HCT116 (cell line): ENCODE results near the gene TACR2. TPM values are rescaled to one million over a fixed set of nuclear protein-coding genes. Genes with fewer than 3 reads are reported as not detected.

Experiments used
- ATAC-seq: fragments of 200-7000 bp; cut with Tn5 transposase; 2 replicates; pipeline ENCODE4 v1.9.1; 2020; ENCODE audit warnings: mild to moderate bottlenecking, moderate library complexity
- BruUV-seq: library from RNA; stranded (reverse); fragments of 400-500 nt; replicated peaks from 2 replicates; lab custom pipeline; 2021; lab: Mats Ljungman, UMichigan
- CTCF ChIA-PET: fragments of 300-600 bp; sonication (Branson Sonifier 250); formaldehyde crosslinking; loops from one replicate; lab custom pipeline; 2021; ENCODE audit warnings: antibody characterized with exemption; lab: Charles Lee
- POLR2A ChIA-PET: fragments of 300-600, 350-600 bp; sonication (Branson Sonifier 250); formaldehyde crosslinking; loops from one replicate; lab custom pipeline; 2021; ENCODE audit warnings: antibody characterized with exemption; lab: Charles Lee
- RAD21 ChIA-PET, 2 experiments: fragments of 300-600 bp; sonication (Branson Sonifier 250); formaldehyde crosslinking; loops; one replicate each; lab custom pipeline; 2023; ENCODE audit warnings: low total read pairs in 2 of 2; ENCODE audit not compliant: uncharacterized antibody in 2 of 2, unreplicated experiment in 2 of 2, low non-redundant PET in 1 of 2; lab: Charles Lee
- DNase-seq: peaks from one replicate; pipeline ENCODE4 v3.0.0-alpha.2; 2010; ENCODE audit warnings: low read depth, low spot score
- H2AFZ ChIP-seq: fragments of 200-600 bp; shearing (Covaris generic), sonication (generic); 2 replicates; pipeline ENCODE4 v1.6.1; 2017; ENCODE audit warnings: low read depth, mixed run types, mixed read lengths, antibody characterized with exemption, low read length; ENCODE audit not compliant: poor library complexity, severe bottlenecking
- H3K27ac ChIP-seq: 2 replicates; pipeline ENCODE4 v1.5.1; 2012; ENCODE audit warnings: low read depth, low read length
- H3K27me3 ChIP-seq: fragments of 200-600 bp; sonication (generic); 2 replicates; pipeline ENCODE4 v1.6.1; 2016; ENCODE audit warnings: mixed run types, low read length, mixed read lengths; ENCODE audit not compliant: insufficient read depth
- H3K36me3 ChIP-seq, 2 experiments: fragments of 200-500 bp in 1 of 2; fragments of 200-600 bp in 1 of 2; sonication (Bioruptor generic) in 1 of 2; sonication (generic) in 1 of 2; 2 replicates each; pipeline versions ENCODE4 v1.5.1 to v1.6.1; 2014 to 2016; ENCODE audit warnings: low read length in 2 of 2, inconsistent platforms in 1 of 2, mixed read lengths in 1 of 2, mixed run types in 1 of 2; ENCODE audit not compliant: insufficient read depth in 2 of 2, control insufficient read depth in 1 of 2
- H3K4me1 ChIP-seq, 2 experiments: fragments of 200-600 bp in 1 of 2; sonication (generic) in 1 of 2; 2 replicates each; pipeline versions ENCODE4 v1.5.1 to v1.6.1; 2012 to 2017; ENCODE audit warnings: low read length in 2 of 2, inconsistent platforms in 1 of 2, mild to moderate bottlenecking in 1 of 2, mixed read lengths in 1 of 2, mixed run types in 1 of 2, moderate library complexity in 1 of 2; ENCODE audit not compliant: insufficient read depth in 2 of 2, control insufficient read depth in 1 of 2
- H3K4me2 ChIP-seq: fragments of 200-600 bp; sonication (generic); 2 replicates; pipeline ENCODE4 v1.6.1; 2017; ENCODE audit warnings: mixed run types, low read length, mixed read lengths
- H3K4me3 ChIP-seq, 2 experiments: fragments of 200-600 bp in 1 of 2; sonication (generic) in 1 of 2; replicated peaks in 1 of 2; 2 replicates each; pipeline ENCODE4 v1.5.1; 2011 to 2016; ENCODE audit warnings: low read length in 2 of 2, control low read depth in 1 of 2, low read depth in 1 of 2, mild to moderate bottlenecking in 1 of 2, mixed read lengths in 1 of 2, mixed run types in 1 of 2
- H3K79me2 ChIP-seq: fragments of 200-600 bp; sonication (generic); 2 replicates; pipeline ENCODE4 v1.6.1; 2017; ENCODE audit warnings: mild to moderate bottlenecking, mixed run types, low read length, moderate library complexity, mixed read lengths; ENCODE audit not compliant: insufficient read depth
- H3K9ac ChIP-seq: fragments of 200-600 bp; sonication (generic); 2 replicates; pipeline ENCODE4 v1.6.1; 2016; ENCODE audit warnings: low read length, mixed read lengths
- H3K9me2 ChIP-seq: fragments of 200-600 bp; sonication (generic), shearing (Covaris generic); 2 replicates; pipeline ENCODE4 v1.6.1; 2017; ENCODE audit warnings: mixed run types, mild to moderate bottlenecking, moderate library complexity; ENCODE audit not compliant: insufficient read depth
- H3K9me3 ChIP-seq, 2 experiments: fragments of 200-500 bp in 1 of 2; fragments of 200-600 bp in 1 of 2; sonication (Bioruptor generic) in 1 of 2; sonication (generic) in 1 of 2; 2 replicates each; pipeline ENCODE4 v1.6.1; 2014 to 2017; ENCODE audit warnings: low read length in 2 of 2, mixed read lengths in 2 of 2, inconsistent platforms in 1 of 2, low read depth in 1 of 2, mild to moderate bottlenecking in 1 of 2, mixed run types in 1 of 2, moderate library complexity in 1 of 2; ENCODE audit not compliant: control insufficient read depth in 1 of 2, insufficient read depth in 1 of 2
- H4K20me1 ChIP-seq: fragments of 200-600 bp; sonication (generic), shearing (Covaris generic); 2 replicates; pipeline ENCODE4 v1.6.1; 2017; ENCODE audit warnings: mixed run types, mild to moderate bottlenecking, moderate library complexity; ENCODE audit not compliant: insufficient read depth
- CTCF ChIP-seq, 3 experiments: fragments of 200-600 bp in 1 of 3; sonication (generic) in 1 of 3; IDR thresholded peaks in 2 of 3; conservative IDR thresholded peaks in 1 of 3; 2 replicates each; pipeline ENCODE4 v1.5.1; 2012 to 2017; ENCODE audit warnings: low read depth in 2 of 3, low read length in 2 of 3, antibody characterized with exemption in 1 of 3, borderline replicate concordance in 1 of 3, control low read depth in 1 of 3, mild to moderate bottlenecking in 1 of 3, mixed read lengths in 1 of 3, mixed run types in 1 of 3, moderate library complexity in 1 of 3; ENCODE audit not compliant: insufficient read depth in 1 of 3
- EZH2 ChIP-seq: fragments of 200-600 bp; sonication (generic); IDR thresholded peaks from 2 replicates; pipeline ENCODE4 v1.6.1; 2017; ENCODE audit warnings: antibody characterized with exemption, mixed run types
- EZH2phosphoT487 ChIP-seq: fragments of 200-600 bp; IDR thresholded peaks from 2 replicates; pipeline ENCODE4 v1.6.1; 2018; ENCODE audit warnings: antibody characterized with exemption, borderline replicate concordance
- JUND ChIP-seq: IDR thresholded peaks from 2 replicates; pipeline ENCODE4 v1.6.1; 2012
- POLR2AphosphoS5 ChIP-seq: IDR thresholded peaks from 2 replicates; pipeline ENCODE4 v1.6.1; 2011; ENCODE audit warnings: mild to moderate bottlenecking, low read depth, low read length, moderate library complexity
- SIN3A ChIP-seq: IDR thresholded peaks from 2 replicates; pipeline ENCODE4 v1.6.1; 2012; ENCODE audit warnings: low read depth
- TCF7L2 ChIP-seq: IDR thresholded peaks from 2 replicates; pipeline ENCODE4 v1.7.0; 2011; ENCODE audit warnings: borderline replicate concordance, inconsistent platforms; ENCODE audit not compliant: insufficient read depth, insufficient read length; ENCODE audit errors: extremely low read depth
- ZNF274 ChIP-seq: fragments of 200-500 bp; sonication (Bioruptor generic); IDR thresholded peaks from 2 replicates; pipeline ENCODE4 v1.6.1; 2014; ENCODE audit warnings: mild to moderate bottlenecking, low read depth, low read length, inconsistent platforms
- intact Hi-C: fragments of 100-400 bp; cut with micrococcal nuclease; formaldehyde crosslinking; loops from 2 replicates; pipeline ENCODE4 v1.10.0; 2022
- total RNA-seq: library from RNA; stranded (reverse); gene quantifications from one replicate; pipeline ENCODE4 v1.2.1, GENCODE V29; 2021; ENCODE audit not compliant: unreplicated experiment

The TACR2 gene
- total RNA-seq, 1 experiment from 2014 or later: not detected

- peak overlapping the region; percentile 31 for H3K4me2 ChIP-seq
- RAD21 ChIA-PET: no interaction called here
- CTCF ChIA-PET: interaction anchor here (0.7 kb wide), 1 partner anchor 56 kb away, joined by 5 read pairs; no protein-coding TSS in a partner anchor
- peak overlapping the region; percentile 28; the same call in 1 of the 2 replicates for H3K27ac ChIP-seq
- H3K79me2 ChIP-seq: no peaks in the 10 kb centered on the region
- no peak for DNase-seq
- H3K9me3 ChIP-seq: no peaks in the 10 kb centered on the region
- peaks cover 15 to 31% of the 10 kb centered on the region in 2 experiments for H3K4me1 ChIP-seq
- H2AFZ ChIP-seq: no peak overlapping the region
- TF ChIP-seq POLR2AphosphoS5: no peak
- TF ChIP-seq CTCF (IDR thresholded peaks at IDR 0.05 in 2 of 3, conservative IDR thresholded peaks at IDR 0.05 in 1 of 3; ENCODE audit: borderline replicate concordance in 1 of 3, insufficient read depth in 1 of 3, low read depth in 2 of 3, low read length in 2 of 3): 0 out of 6 replicates have a peak, but pooled peaks of 1 of the 3 experiments have one; percentile 7
- intact Hi-C loops: no loop called here
- POLR2A ChIA-PET: no interaction called here
- H3K9me2 ChIP-seq: no peaks in the 10 kb centered on the region
- no peak overlapping the region for H3K4me3 ChIP-seq
- BruUV-seq: no TSS peak
- no peaks in the 10 kb centered on the region for H3K27me3 ChIP-seq
- H3K9ac ChIP-seq: no peak overlapping the region
- peak; percentile 71 for ATAC-seq
- H3K36me3 ChIP-seq: no peaks in the 10 kb centered on the region
- H4K20me1 ChIP-seq: no peaks in the 10 kb centered on the region
Measured at GRCh38 chr10:69464801-69465401, 48.2 kb upstream of the TACR2 start.

GRCh38 chr10:69464401-69464800, 47.7 kb upstream of the TACR2 start:
- H2AFZ ChIP-seq: no peak overlapping the region
- DNase-seq: no peak
- no peak overlapping the region for H3K4me3 ChIP-seq
- CTCF ChIA-PET: interaction anchor here (0.7 kb wide), 1 partner anchor 56 kb away, joined by 5 read pairs; no protein-coding TSS in a partner anchor
- H3K9me2 ChIP-seq: no peaks in the 10 kb centered on the region
- RAD21 ChIA-PET: no interaction called here
- peak overlapping the region; percentile 28; the same call in 1 of the 2 replicates for H3K27ac ChIP-seq
- H3K9me3 ChIP-seq: no peaks in the 10 kb centered on the region
- H3K4me2 ChIP-seq: peak overlapping the region; percentile 31
- H3K4me1 ChIP-seq: peaks cover 20 to 36% of the 10 kb centered on the region in 2 experiments
- TF ChIP-seq EZH2phosphoT487: no peak
- no peak for TF ChIP-seq ZNF274
- TF ChIP-seq TCF7L2: no peak
- no peak for TF ChIP-seq JUND
- no peak for TF ChIP-seq SIN3A
- TF ChIP-seq EZH2: no peak
- no peak for TF ChIP-seq POLR2AphosphoS5
- H3K79me2 ChIP-seq: no peaks in the 10 kb centered on the region
- no peaks in the 10 kb centered on the region for H3K27me3 ChIP-seq
- no TSS peak for BruUV-seq
- no peaks in the 10 kb centered on the region for H4K20me1 ChIP-seq
- no peak for ATAC-seq
- intact Hi-C loops: no loop called here
- H3K36me3 ChIP-seq: no peaks in the 10 kb centered on the region
- no peak overlapping the region for H3K9ac ChIP-seq
- POLR2A ChIA-PET: no interaction called here
